T-helper 22 cell (primary cell): Measurements from ENCODE around the gene FIGN.

ENCODE experiments used
- DNase-seq: peaks from one replicate; pipeline ENCODE4 v3.0.0-alpha.2; 2020; ENCODE audit warnings: low read depth

The FIGN gene

GRCh38 chr2:163662141-163662780 lies 73.5 kb downstream of the FIGN start:
- DNase-seq = no peak

- DNase-seq = no peak
Observed at GRCh38 chr2:163659224-163659623, 76.6 kb downstream of the FIGN start.

DNA sequence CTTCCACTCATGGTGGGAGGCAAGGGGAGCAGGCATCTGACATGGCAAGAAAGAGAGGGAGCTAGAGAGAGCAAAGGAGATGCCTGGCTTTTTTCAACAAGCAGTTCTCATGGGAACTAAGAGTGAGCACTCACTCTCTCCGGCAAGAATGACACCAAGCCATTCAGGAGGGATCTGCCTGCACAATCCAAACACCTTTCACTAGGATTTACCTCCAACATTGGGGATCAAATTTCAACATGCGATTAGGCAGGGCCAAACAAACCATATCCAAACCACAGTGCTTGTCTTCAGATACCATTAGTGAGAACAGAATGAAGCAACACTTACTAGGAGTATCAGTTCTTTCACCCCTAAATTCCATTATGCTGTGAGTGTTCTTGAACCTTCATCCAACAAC lies 77.3 kb downstream of the FIGN start:
- DNase-seq = no peak

- DNase-seq = no peak
Observed at GRCh38 chr2:163657281-163657656, 78.5 kb downstream of the FIGN start.

GRCh38 chr2:163656622-163657280 lies 79.1 kb downstream of the FIGN start:
- no peak for DNase-seq

DNA sequence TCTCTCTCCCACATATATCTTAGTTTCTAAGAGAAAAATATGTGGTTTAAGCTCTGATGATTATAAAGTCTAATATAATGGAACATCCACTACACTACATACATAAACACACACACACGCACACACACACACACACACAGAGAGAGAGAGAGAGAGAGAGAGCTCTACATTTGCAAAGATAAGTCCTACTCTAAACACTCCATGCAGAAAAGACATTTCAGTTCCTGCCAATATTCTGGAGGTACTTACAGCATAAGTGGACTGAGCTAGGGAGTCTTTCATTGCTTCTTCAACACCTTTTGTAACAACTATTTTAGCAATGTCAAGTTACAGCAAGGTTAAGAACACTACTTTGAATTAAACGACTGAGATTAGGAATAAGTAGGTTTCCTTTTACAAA lies 80.1 kb downstream of the FIGN start:
- DNase-seq = no peak

GRCh38 chr2:163652751-163653150 lies 83.1 kb downstream of the FIGN start:
- no peak for DNase-seq

- DNase-seq = no peak
Observed at GRCh38 chr2:163649080-163649479, 86.7 kb downstream of the FIGN start.

DNA sequence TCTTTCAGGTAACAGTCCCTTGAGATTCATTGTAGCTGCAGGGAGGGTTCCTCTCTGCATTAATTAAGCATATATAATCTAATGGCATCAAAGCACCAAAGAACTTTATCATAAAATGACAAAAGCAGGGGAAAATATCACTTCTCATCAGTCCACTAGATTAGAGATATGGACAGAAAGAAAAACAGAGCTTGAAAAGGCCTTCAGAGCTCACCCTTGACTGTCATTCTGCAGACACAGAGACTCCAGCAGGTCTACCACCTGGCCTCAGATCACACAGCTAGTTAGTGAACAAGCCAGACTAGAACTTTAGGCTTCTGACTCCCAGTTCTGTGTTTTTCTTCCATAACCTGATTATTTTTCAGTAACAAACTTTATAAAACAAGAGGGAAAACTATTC lies 88.5 kb downstream of the FIGN start:
- no peak for DNase-seq

GRCh38 chr2:163646687-163647086 lies 89.1 kb downstream of the FIGN start:
- no peak for DNase-seq

DNA sequence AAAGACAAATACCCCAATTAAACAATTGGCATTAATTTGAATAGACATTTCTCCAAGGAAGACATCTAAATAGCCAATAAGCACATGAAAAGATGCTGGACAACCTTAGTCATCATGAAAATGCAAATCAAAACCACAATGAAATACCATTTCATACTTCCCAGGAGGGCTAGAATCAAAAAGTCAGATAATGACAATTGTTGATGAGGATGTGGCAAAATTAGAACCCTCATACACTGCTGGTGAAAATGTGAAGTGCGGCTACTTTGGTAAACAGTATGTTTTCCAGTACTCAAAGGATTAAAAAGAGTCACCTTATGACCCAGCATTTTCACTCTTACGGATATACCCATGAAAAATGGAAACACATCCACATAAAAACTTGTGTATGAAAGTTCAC lies 91.6 kb downstream of the FIGN start:
- no peak for DNase-seq

- no peak for DNase-seq
Observed at GRCh38 chr2:163641986-163642385, 93.8 kb downstream of the FIGN start.

DNA sequence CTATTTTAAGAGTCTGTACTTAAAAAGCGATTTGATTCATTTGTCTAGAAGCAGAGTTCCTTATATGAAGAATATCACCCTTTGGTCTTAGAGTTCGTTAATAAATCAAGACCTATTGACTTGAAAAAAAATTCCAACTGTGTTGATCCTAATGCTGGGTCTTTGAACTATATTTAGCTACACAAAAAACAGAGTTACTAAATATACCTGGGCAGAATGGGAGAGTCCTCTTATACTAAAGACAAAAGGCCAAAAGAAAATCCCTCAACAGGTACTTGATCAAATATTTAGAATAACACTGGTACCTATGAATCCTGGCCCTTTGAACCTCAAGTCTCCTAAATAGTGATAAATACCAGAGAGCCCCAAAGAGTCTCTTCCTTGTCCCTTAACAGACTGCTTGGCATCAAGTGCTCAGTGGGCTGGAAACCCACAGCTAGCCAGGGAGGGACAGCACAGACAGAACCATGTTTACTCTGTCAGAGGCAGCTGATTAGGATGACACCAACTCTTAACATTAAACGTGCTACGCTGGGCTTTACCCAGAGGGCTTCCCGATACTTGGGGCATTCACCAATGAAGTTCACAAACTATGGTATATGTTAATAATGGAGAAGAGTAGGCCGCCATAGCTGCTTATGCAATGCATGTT lies 95.1 kb downstream of the FIGN start:
- no peak for DNase-seq

GRCh38 chr2:163637871-163638270 lies 97.9 kb downstream of the FIGN start:
- no peak for DNase-seq

- DNase-seq = no peak
Observed at GRCh38 chr2:163633291-163633690, 102.5 kb downstream of the FIGN start.

GRCh38 chr2:163630836-163631235 lies 105.0 kb downstream of the FIGN start:
- DNase-seq = no peak

DNA sequence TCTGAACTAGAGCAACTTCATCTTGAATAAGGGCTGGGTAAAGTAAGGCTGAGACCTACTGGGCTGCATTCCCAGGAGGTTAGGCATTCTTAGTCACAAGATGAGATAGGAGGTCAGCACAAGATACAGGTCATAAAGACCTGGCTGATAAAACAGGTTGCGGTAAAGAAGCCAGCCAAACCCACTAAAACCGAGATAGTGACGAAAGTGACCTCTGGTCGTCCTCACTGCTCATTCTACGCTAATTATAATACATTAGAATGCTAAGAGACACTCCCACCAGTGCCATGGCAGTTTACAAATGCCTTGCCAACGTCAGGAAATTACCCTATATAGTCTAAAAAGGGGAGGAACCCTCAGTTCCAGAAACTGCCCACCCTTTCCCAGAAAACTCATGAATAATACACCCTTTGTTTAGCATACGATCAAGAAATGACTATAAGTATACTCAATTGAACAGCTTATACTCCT lies 109.1 kb downstream of the FIGN start:
- no peak for DNase-seq

GRCh38 chr2:163626208-163626607 lies 109.6 kb downstream of the FIGN start:
- DNase-seq = no peak

DNA sequence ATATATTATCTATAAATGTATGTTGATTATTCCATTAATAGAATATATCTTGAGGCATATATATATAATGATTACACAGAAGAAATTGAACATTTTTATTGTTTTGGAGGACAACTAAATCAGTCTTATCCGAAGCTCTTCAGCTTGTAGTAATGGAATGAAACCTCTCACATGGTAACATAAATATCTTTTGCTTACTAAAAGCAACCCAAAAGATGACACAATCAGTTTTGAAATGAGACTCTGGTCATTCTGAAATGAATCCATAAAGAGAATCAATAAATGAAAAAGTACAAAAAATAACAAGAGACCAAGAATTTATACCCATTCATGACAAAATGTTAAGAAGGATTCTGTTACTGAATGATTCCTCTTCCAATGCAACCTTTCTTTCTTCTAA lies 110.2 kb downstream of the FIGN start:
- no peak for DNase-seq

- no peak for DNase-seq
Observed at GRCh38 chr2:163621445-163622004, 114.3 kb downstream of the FIGN start.

DNA sequence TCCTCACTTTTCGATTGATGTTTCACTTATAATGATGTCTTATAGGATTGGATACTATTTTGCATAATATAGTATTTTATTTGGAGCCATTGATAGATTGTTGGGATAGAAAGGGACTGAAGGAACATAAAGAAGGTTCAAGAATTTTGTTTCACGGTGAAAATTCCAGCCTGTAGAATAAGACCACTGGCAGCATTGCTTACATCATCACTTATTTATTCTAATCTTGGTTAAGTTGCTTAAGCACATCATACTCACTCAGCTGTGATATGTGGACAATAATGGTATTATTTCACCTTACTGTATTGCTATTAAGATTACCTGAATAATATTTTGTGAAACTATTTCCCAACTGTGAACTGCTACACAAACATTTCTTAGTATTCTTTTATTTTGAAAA lies 118.3 kb downstream of the FIGN start:
- DNase-seq = no peak

GRCh38 chr2:163613266-163613731 lies 122.5 kb downstream of the FIGN start:
- DNase-seq = no peak

GRCh38 chr2:163612332-163612731 lies 123.5 kb downstream of the FIGN start:
- DNase-seq = no peak
